Adrenal gland (tissue), 5 donors: ENCODE measurements around the gene SNURF.

ENCODE experiments used
- CTCF ChIP-seq, 6 experiments: fragments of 450-650 bp in 4 of 6; fragments of 200-600 bp in 2 of 6; sonication (generic) in 1 of 6; IDR thresholded peaks; 1 replicate in 5 of 6; 2 replicates in 1 of 6; pipeline versions ENCODE4 v1.5.1 to v1.8.0; 2016 to 2021; ENCODE audit warnings: antibody characterized with exemption in 6 of 6, mild to moderate bottlenecking in 2 of 6, moderate library complexity in 1 of 6
- POLR2A ChIP-seq, 2 donors: fragments of 450-650 bp; IDR thresholded peaks; one replicate each; pipeline ENCODE4 v1.6.1; 2017; ENCODE audit warnings: antibody characterized with exemption in 2 of 2, mild to moderate bottlenecking in 2 of 2, moderate library complexity in 1 of 2
- donor health status: DM: no; HTN: no; CAD: no.

GRCh38 chr15:24954783-24955530 lies at the start of gene SNURF, which contains the start of gene SNRPN:
- TF ChIP-seq CTCF (IDR thresholded peaks at IDR 0.05), result no peak
- peak; percentile 84 to 91 for TF ChIP-seq POLR2A (IDR thresholded peaks at IDR 0.05)
